Fibroblast of villous mesenchyme (primary cell): ENCODE measurements around the gene SOBP. TPM values are rescaled to one million over a fixed set of nuclear protein-coding genes. Genes with fewer than 3 reads are reported as not detected.
"Not testable (repeated sequence)": the region's sequence is repeated elsewhere in the genome, so short reads cannot be mapped to it uniquely, and the experiment has no call there.

Source experiments
- DNase-seq: peaks from one replicate; pipeline ENCODE4 v3.0.0-alpha.2; 2010; ENCODE audit warnings: low read depth
- H3K4me3 ChIP-seq: 2 replicates; pipeline ENCODE4 v1.5.1; 2011; ENCODE audit warnings: low read depth, mild to moderate bottlenecking, low read length
- CTCF ChIP-seq: IDR thresholded peaks from 2 replicates; pipeline ENCODE4 v1.5.1; 2012; ENCODE audit warnings: low read depth, mild to moderate bottlenecking, low read length; ENCODE audit not compliant: insufficient read depth
- total RNA-seq: library from RNA; depleted of rRNA; stranded (reverse); fragments of >200 nt; gene quantifications from 2 replicates; pipeline ENCODE4 v1.2.3, GENCODE V29; 2012

Gene SOBP
- total RNA-seq, 1 donor: 1.3 TPM

GRCh38 chr6:107470364-107470763, 19.6 kb upstream of the SOBP start:
- H3K4me3 ChIP-seq: no peak overlapping the region
- DNase-seq: no peak
- TF ChIP-seq CTCF: no peak

GRCh38 chr6:107473660-107474059, 16.3 kb upstream of the SOBP start:
- DNase-seq: no peak
- no peak for TF ChIP-seq CTCF
- no peak overlapping the region for H3K4me3 ChIP-seq

DNA sequence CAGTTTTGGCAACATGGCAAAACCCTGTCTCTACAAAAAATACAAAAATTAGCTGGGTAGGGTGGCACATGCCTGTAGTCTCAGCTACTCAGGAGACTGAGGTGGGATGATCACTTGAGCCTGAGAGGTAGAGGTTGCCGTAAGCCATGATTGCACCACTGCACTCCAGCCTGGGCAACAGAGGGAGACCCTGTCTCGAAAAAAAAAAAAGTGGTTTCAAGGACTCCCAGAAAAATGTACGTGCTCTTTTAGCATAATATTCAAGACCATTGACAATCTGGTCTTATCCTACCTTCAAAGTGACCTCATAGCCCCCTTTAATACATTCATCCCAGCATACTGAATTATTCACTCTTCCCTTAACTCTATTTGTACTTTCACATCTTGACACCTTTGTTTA, 14.6 kb upstream of the SOBP start:
- DNase-seq, H3K4me3 ChIP-seq: not testable (repeated sequence)

GRCh38 chr6:107475826-107476225, 14.1 kb upstream of the SOBP start:
- H3K4me3 ChIP-seq, DNase-seq: not testable (repeated sequence)

GRCh38 chr6:107479089-107479690, 10.7 kb upstream of the SOBP start:
- no peak overlapping the region for H3K4me3 ChIP-seq
- no peak for DNase-seq
- TF ChIP-seq CTCF: no peak

- no peak overlapping the region for H3K4me3 ChIP-seq
- TF ChIP-seq CTCF: no peak
- no peak for DNase-seq
Measured at GRCh38 chr6:107485157-107485556, 4.8 kb upstream of the SOBP start.

DNA sequence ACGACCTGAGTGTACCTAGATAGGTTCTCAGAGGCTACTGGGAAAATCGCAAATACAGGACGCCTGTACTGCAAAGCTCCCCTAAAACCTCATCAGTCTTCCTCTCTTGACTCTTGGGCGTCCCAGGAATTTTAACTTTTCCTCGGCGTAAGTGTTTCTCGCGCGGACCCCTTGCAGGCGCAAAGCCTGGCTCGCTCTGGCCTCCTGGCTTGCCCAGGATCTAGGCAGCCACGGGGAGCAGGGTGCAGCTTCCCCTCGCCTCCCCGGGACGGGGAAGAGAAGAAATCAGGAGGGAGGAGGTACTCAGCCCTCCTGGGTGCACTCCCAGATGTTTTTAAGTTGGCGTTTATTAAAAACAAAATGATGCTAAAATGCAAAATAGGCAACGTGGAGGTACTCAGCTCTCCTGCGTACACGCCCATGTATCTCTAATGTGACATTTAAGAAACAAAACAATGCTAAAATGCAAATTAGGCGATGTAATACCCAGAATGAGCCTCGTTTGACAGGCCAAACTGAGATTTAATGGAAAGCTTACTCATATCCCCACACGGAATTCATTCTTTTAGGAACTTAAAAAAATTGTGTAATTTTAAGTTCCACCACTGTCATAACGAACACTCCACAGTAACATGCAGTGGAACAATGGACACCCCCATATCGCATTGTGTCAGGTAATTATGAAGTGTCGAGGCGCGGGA, 1.6 kb upstream of the SOBP start:
- no peak for TF ChIP-seq CTCF
- H3K4me3 ChIP-seq: peak overlapping the region; percentile 68
- peak; percentile 3 for DNase-seq

- H3K4me3 ChIP-seq: peak overlapping the region; percentile 68
- TF ChIP-seq CTCF: no peak
- DNase-seq: peak; percentile 19
Measured at GRCh38 chr6:107488875-107489635, 862 bp upstream of the SOBP start.
